HEK293 (cell line): ENCODE measurements around the gene FRY.

Experiments used
- CTCF ChIP-seq: fragments of 450-650 bp; formaldehyde crosslinking; IDR thresholded peaks from 2 replicates; pipeline ENCODE4 v1.5.1; 2016; ENCODE audit warnings: missing biosample characterization, missing genetic modification characterization
- ELK4 ChIP-seq: IDR thresholded peaks from 2 replicates; pipeline ENCODE4 v1.6.1; 2011; ENCODE audit warnings: mild to moderate bottlenecking, low read depth, low read length, borderline replicate concordance
- KLF9 ChIP-seq: fragments of 450-650 bp; formaldehyde crosslinking; IDR thresholded peaks from 2 replicates; pipeline ENCODE4 v1.5.1; 2016; ENCODE audit warnings: missing biosample characterization, missing genetic modification characterization, low read depth
- MYNN ChIP-seq: fragments of 450-650 bp; formaldehyde crosslinking; IDR thresholded peaks from 2 replicates; pipeline ENCODE4 v1.5.1; 2016; ENCODE audit warnings: missing biosample characterization, missing genetic modification characterization, borderline replicate concordance
- TCF7L2 ChIP-seq: IDR thresholded peaks from 2 replicates; pipeline ENCODE4 v1.6.1; 2011; ENCODE audit warnings: low read depth, mild to moderate bottlenecking, inconsistent platforms, low read length, moderate library complexity, borderline replicate concordance
- ZBTB21 ChIP-seq: fragments of 450-650 bp; formaldehyde crosslinking; IDR thresholded peaks from 2 replicates; pipeline ENCODE4 v1.5.1; 2017; ENCODE audit warnings: missing biosample characterization, missing genetic modification characterization
- ZBTB7A ChIP-seq: fragments of 450-650 bp; formaldehyde crosslinking; IDR thresholded peaks from 2 replicates; pipeline ENCODE4 v1.5.1; 2016; ENCODE audit warnings: low read depth, missing biosample characterization, missing genetic modification characterization
- ZNF514 ChIP-seq: fragments of 450-650 bp; formaldehyde crosslinking; IDR thresholded peaks from 2 replicates; pipeline ENCODE4 v1.5.1; 2016; ENCODE audit warnings: missing biosample characterization, missing genetic modification characterization

GRCh38 chr13:32011971-32012370 is 19.6 kb upstream of the FRY start:
- TF ChIP-seq ZNF514 (no peak), KLF9 (tag by site-specific recombination) (no peak), MYNN (tag by site-specific recombination) (no peak), ELK4 (no peak), ZBTB7A (tag by site-specific recombination) (no peak), ZBTB21 (no peak), TCF7L2 (no peak), CTCF (no peak)
